HEK293 (cell line): Measurements from ENCODE around the gene NUAK1.

Experiments
- CTCF ChIA-PET: fragments of 350-600 bp; formaldehyde crosslinking; extraction: SDS; loops from one replicate; lab custom pipeline; 2021; ENCODE audit warnings: antibody characterized with exemption; lab: Yijun Ruan, JAX
- POLR2A ChIA-PET: fragments of 300-600 bp; formaldehyde crosslinking; extraction: SDS; loops from one replicate; lab custom pipeline; 2020; ENCODE audit warnings: antibody characterized with exemption, inconsistent platforms; lab: Yijun Ruan, JAX
- H3K27ac ChIP-seq: fragments of 200-500 bp; sonication (Bioruptor generic); 2 replicates; pipeline ENCODE4 v1.5.1; 2014; ENCODE audit warnings: low read depth, low read length, control low read depth, inconsistent platforms; ENCODE audit errors: extremely low read depth
- H3K36me3 ChIP-seq, 2 experiments: fragments of 200-500 bp in 1 of 2; sonication (Bioruptor generic) in 1 of 2; 1 replicate in 1 of 2; 2 replicates in 1 of 2; pipeline ENCODE4 v1.5.1; 2014 to 2017; ENCODE audit warnings: inconsistent platforms in 2 of 2, low read length in 2 of 2; ENCODE audit not compliant: control insufficient read depth in 2 of 2, insufficient read depth in 1 of 2
- H3K4me1 ChIP-seq: fragments of 200-500 bp; sonication (Bioruptor generic); 2 replicates; pipeline ENCODE4 v1.5.1; 2014; ENCODE audit warnings: mild to moderate bottlenecking, low read length, inconsistent platforms; ENCODE audit not compliant: control insufficient read depth, insufficient read depth
- H3K4me3 ChIP-seq: 2 replicates; pipeline ENCODE4 v1.5.1; 2011; ENCODE audit warnings: low read depth, mild to moderate bottlenecking, control low read depth, low read length, moderate library complexity
- H3K9me3 ChIP-seq: fragments of 200-500 bp; sonication (Bioruptor generic); 2 replicates; pipeline ENCODE4 v1.5.1; 2014; ENCODE audit warnings: low read depth, low read length, inconsistent platforms; ENCODE audit not compliant: control insufficient read depth, insufficient read depth
- GFI1B ChIP-seq: fragments of 450-650 bp; formaldehyde crosslinking; IDR thresholded peaks from 2 replicates; pipeline ENCODE4 v1.5.1; 2016; ENCODE audit warnings: missing biosample characterization, missing genetic modification characterization
- HOXC10 ChIP-seq: sonication (generic); formaldehyde crosslinking; IDR thresholded peaks from 2 replicates; pipeline ENCODE4 v1.8.1; 2023; ENCODE audit warnings: mild to moderate bottlenecking, missing genetic modification reagents
- KLF1 ChIP-seq: fragments of 450-650 bp; formaldehyde crosslinking; IDR thresholded peaks from 2 replicates; pipeline ENCODE4 v1.5.1; 2016; ENCODE audit warnings: missing biosample characterization, missing genetic modification characterization
- KLF7 ChIP-seq: fragments of 450-650 bp; formaldehyde crosslinking; IDR thresholded peaks from 2 replicates; pipeline ENCODE4 v1.5.1; 2016; ENCODE audit warnings: missing biosample characterization, missing genetic modification characterization, borderline replicate concordance
- KLF8 ChIP-seq: fragments of 450-650 bp; formaldehyde crosslinking; IDR thresholded peaks from 2 replicates; pipeline ENCODE4 v1.5.1; 2016; ENCODE audit warnings: missing biosample characterization, missing genetic modification characterization
- OSR2 ChIP-seq: fragments of 450-650 bp; formaldehyde crosslinking; IDR thresholded peaks from 2 replicates; pipeline ENCODE4 v1.5.1; 2016; ENCODE audit warnings: missing biosample characterization, missing genetic modification characterization
- ZBTB17 ChIP-seq: fragments of 450-650 bp; formaldehyde crosslinking; IDR thresholded peaks from 2 replicates; pipeline ENCODE4 v1.5.1; 2016; ENCODE audit warnings: missing biosample characterization, missing genetic modification characterization
- ZBTB6 ChIP-seq: fragments of 450-650 bp; formaldehyde crosslinking; IDR thresholded peaks from 2 replicates; pipeline ENCODE4 v1.5.1; 2017; ENCODE audit warnings: missing biosample characterization, missing genetic modification characterization
- ZFP3 ChIP-seq: fragments of 450-650 bp; formaldehyde crosslinking; IDR thresholded peaks from 2 replicates; pipeline ENCODE4 v1.5.1; 2016; ENCODE audit warnings: low read depth, missing biosample characterization, missing genetic modification characterization
- ZNF114 ChIP-seq: fragments of 450-650 bp; formaldehyde crosslinking; IDR thresholded peaks from 2 replicates; pipeline ENCODE4 v1.5.0; 2017; ENCODE audit warnings: missing biosample characterization, missing genetic modification characterization
- ZNF169 ChIP-seq: fragments of 450-650 bp; formaldehyde crosslinking; IDR thresholded peaks from 2 replicates; pipeline ENCODE4 v1.5.1; 2016; ENCODE audit warnings: missing biosample characterization, missing genetic modification characterization
- ZNF174 ChIP-seq: fragments of 450-650 bp; formaldehyde crosslinking; IDR thresholded peaks from 2 replicates; pipeline ENCODE4 v1.5.0; 2017; ENCODE audit warnings: missing biosample characterization, mild to moderate bottlenecking, missing genetic modification characterization
- ZNF202 ChIP-seq: fragments of 450-650 bp; formaldehyde crosslinking; IDR thresholded peaks from 2 replicates; pipeline ENCODE4 v1.5.1; 2016; ENCODE audit warnings: missing biosample characterization, missing genetic modification characterization, borderline replicate concordance
- ZNF302 ChIP-seq: fragments of 450-650 bp; formaldehyde crosslinking; IDR thresholded peaks from 2 replicates; pipeline ENCODE4 v1.5.1; 2016; ENCODE audit warnings: missing biosample characterization, missing genetic modification characterization, low read depth
- ZNF350 ChIP-seq: fragments of 450-650 bp; formaldehyde crosslinking; IDR thresholded peaks from 2 replicates; pipeline ENCODE4 v1.5.0; 2017; ENCODE audit warnings: missing biosample characterization, mild to moderate bottlenecking, missing genetic modification characterization
- ZNF513 ChIP-seq: fragments of 450-650 bp; IDR thresholded peaks from 2 replicates; pipeline ENCODE4 v1.5.1; 2018; ENCODE audit warnings: missing biosample characterization, missing genetic modification characterization
- ZNF514 ChIP-seq: fragments of 450-650 bp; formaldehyde crosslinking; IDR thresholded peaks from 2 replicates; pipeline ENCODE4 v1.5.1; 2016; ENCODE audit warnings: missing biosample characterization, missing genetic modification characterization
- ZNF560 ChIP-seq: fragments of 450-650 bp; formaldehyde crosslinking; IDR thresholded peaks from 2 replicates; pipeline ENCODE4 v1.5.1; 2017; ENCODE audit warnings: missing biosample characterization, missing genetic modification characterization, borderline replicate concordance
- ZNF624 ChIP-seq: fragments of 450-650 bp; formaldehyde crosslinking; IDR thresholded peaks from 2 replicates; pipeline ENCODE4 v1.5.1; 2017; ENCODE audit warnings: missing biosample characterization, missing genetic modification characterization
- ZNF792 ChIP-seq: fragments of 450-650 bp; formaldehyde crosslinking; IDR thresholded peaks from 2 replicates; pipeline ENCODE4 v1.5.1; 2016; ENCODE audit warnings: missing biosample characterization, missing genetic modification characterization
- ZXDB ChIP-seq: fragments of 450-650 bp; formaldehyde crosslinking; IDR thresholded peaks from 2 replicates; pipeline ENCODE4 v1.5.1; 2016; ENCODE audit warnings: missing biosample characterization, missing genetic modification characterization
- TF ChIP-seq, protein P1 (sequence below): fragments of 450-650 bp; formaldehyde crosslinking; IDR thresholded peaks from 2 replicates; pipeline ENCODE4; 2016; ENCODE audit warnings: missing biosample characterization, missing genetic modification characterization
- TF ChIP-seq, protein P2 (sequence below): fragments of 450-650 bp; formaldehyde crosslinking; IDR thresholded peaks from 2 replicates; pipeline ENCODE4 v1.5.1; 2016; ENCODE audit warnings: missing biosample characterization, missing genetic modification characterization
- TF ChIP-seq, protein P3 (sequence below): fragments of 450-650 bp; formaldehyde crosslinking; IDR thresholded peaks from 2 replicates; pipeline ENCODE4 v1.5.1; 2016; ENCODE audit warnings: missing biosample characterization, missing genetic modification characterization
- TF ChIP-seq, protein P4 (sequence below): IDR thresholded peaks from 2 replicates; pipeline ENCODE4 v1.6.1; 2011; ENCODE audit warnings: mild to moderate bottlenecking, low read depth, low read length, borderline replicate concordance

NUAK1 gene

DNA sequence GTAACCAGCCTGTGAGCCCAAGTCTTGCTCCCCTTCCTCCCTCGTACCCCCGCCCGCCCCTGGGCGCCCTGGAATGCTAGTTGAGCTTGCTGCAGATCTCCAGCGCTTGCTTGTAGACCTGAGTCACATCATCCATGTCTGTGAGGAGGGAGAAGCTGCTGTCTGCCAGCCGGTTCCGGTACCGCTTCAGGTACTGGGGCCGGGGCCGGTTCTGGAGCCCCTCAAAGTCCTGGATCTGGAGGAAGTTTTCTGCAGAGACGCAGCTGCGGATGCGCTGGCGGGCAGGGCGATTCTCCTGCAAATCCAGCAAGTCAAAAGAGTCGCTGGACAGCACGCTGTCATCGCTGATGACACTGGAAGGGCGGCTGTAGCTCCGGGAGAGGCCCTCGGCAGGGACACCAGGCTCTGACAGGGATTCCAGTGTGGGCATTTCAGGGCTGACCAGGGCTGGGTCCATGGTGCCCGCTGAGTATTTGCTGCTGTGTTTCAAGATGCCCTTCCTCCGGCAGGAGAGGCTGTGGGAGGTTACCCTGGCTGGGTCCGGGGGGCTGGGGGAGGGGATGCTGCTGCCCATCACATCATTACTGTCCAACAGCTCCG, 71.9 kb downstream of the NUAK1 start:
- no peak overlapping the region for H3K27ac ChIP-seq
- H3K4me3 ChIP-seq, result no peak overlapping the region
- CTCF ChIA-PET, result no interaction called here
- H3K4me1 ChIP-seq, result no peaks in the 10 kb centered on the region
- no peaks in the 10 kb centered on the region for H3K9me3 ChIP-seq
- peaks cover 6 to 38% of the 10 kb centered on the region in 2 experiments; a peak in 2 of 3 replicates for H3K36me3 ChIP-seq
- POLR2A ChIA-PET, result no interaction called here
- TF ChIP-seq ZNF560 (tag by site-specific recombination), result no peak
- no peak for TF ChIP-seq KLF8 (tag by site-specific recombination)
- no peak for TF ChIP-seq ZFP3
- TF ChIP-seq KLF7 (tag by site-specific recombination), result no peak
- TF ChIP-seq, protein P1, sequence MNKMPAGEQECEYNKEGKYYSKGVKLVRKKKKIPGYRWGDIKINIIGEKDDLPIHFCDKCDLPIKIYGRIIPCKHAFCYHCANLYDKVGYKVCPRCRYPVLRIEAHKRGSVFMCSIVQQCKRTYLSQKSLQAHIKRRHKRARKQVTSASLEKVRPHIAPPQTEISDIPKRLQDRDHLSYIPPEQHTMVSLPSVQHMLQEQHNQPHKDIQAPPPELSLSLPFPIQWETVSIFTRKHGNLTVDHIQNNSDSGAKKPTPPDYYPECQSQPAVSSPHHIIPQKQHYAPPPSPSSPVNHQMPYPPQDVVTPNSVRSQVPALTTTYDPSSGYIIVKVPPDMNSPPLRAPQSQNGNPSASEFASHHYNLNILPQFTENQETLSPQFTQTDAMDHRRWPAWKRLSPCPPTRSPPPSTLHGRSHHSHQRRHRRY (tag by site-specific recombination), result no peak
- no peak for TF ChIP-seq ZNF350 (tag by site-specific recombination)
- TF ChIP-seq ZNF514, result no peak
- no peak for TF ChIP-seq KLF1 (tag by site-specific recombination)
- TF ChIP-seq ZNF202 (tag by site-specific recombination), result no peak
- TF ChIP-seq ZNF513, result no peak
- TF ChIP-seq ZNF302 (tag by site-specific recombination), result no peak
- no peak for TF ChIP-seq GFI1B (tag by site-specific recombination)
- TF ChIP-seq ZXDB, result no peak
- TF ChIP-seq, protein P2, sequence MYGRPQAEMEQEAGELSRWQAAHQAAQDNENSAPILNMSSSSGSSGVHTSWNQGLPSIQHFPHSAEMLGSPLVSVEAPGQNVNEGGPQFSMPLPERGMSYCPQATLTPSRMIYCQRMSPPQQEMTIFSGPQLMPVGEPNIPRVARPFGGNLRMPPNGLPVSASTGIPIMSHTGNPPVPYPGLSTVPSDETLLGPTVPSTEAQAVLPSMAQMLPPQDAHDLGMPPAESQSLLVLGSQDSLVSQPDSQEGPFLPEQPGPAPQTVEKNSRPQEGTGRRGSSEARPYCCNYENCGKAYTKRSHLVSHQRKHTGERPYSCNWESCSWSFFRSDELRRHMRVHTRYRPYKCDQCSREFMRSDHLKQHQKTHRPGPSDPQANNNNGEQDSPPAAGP, result no peak
- TF ChIP-seq, protein P3, sequence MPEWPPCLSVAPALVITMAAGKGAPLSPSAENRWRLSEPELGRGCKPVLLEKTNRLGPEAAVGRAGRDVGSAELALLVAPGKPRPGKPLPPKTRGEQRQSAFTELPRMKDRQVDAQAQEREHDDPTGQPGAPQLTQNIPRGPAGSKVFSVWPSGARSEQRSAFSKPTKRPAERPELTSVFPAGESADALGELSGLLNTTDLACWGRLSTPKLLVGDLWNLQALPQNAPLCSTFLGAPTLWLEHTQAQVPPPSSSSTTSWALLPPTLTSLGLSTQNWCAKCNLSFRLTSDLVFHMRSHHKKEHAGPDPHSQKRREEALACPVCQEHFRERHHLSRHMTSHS (tag by site-specific recombination), result no peak
- TF ChIP-seq, protein P4, sequence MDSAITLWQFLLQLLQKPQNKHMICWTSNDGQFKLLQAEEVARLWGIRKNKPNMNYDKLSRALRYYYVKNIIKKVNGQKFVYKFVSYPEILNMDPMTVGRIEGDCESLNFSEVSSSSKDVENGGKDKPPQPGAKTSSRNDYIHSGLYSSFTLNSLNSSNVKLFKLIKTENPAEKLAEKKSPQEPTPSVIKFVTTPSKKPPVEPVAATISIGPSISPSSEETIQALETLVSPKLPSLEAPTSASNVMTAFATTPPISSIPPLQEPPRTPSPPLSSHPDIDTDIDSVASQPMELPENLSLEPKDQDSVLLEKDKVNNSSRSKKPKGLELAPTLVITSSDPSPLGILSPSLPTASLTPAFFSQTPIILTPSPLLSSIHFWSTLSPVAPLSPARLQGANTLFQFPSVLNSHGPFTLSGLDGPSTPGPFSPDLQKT, result no peak
- TF ChIP-seq ZNF169, result no peak
- no peak for TF ChIP-seq ZNF792 (tag by site-specific recombination)
- TF ChIP-seq ZNF114 (tag by site-specific recombination), result no peak
- no peak for TF ChIP-seq HOXC10 (CRISPR knock-in tag)
- TF ChIP-seq, all 188 proteins: peak for 0

DNA sequence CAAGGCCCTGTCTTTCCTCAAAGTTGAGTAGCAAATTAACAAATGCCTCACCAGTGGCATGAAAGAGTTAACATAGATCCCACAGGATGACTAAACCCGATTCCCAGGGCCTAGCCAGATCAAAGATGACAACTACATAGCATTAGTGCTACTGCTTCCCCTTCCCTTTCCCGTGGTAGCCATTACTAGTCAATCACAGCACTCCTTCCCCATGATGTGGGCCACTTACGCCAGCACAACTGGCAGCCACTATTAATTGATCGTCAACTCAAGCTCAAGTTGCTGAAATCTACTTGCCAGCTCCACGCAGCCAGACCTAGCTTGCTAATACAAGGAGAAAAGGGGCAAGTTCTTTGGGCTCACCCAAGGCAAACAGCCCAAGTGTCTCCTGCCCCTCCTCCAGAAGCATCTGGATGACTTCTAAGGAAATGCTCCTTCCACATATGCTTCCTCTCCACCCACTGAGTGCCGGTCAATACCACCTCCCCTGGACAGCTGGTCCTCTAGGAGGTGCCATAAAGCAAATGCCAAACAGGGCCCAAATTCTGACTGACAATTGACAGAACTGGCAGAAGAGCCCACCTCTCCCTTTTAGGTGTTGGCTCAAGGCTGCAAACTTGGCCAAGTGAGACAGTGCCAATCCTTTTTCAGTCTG, 72.6 kb downstream of the NUAK1 start:
- no peaks in the 10 kb centered on the region for H3K9me3 ChIP-seq
- no peaks in the 10 kb centered on the region for H3K4me1 ChIP-seq
- CTCF ChIA-PET, result interaction anchor here (0.6 kb wide), 1 partner anchor 70 kb away, joined by 3 read pairs; no protein-coding TSS in a partner anchor
- TF ChIP-seq ZBTB6 (tag by site-specific recombination) (no peak), ZBTB17 (tag by site-specific recombination) (peak; percentile 82), OSR2 (tag by site-specific recombination) (no peak), ZNF174 (tag by site-specific recombination) (no peak), ZNF624 (tag by site-specific recombination) (no peak)
- TF ChIP-seq, protein P3 (tag by site-specific recombination), result no peak
- no peak overlapping the region for H3K4me3 ChIP-seq
- no peak overlapping the region for H3K27ac ChIP-seq
- H3K36me3 ChIP-seq, result peaks cover 6 to 38% of the 10 kb centered on the region in 2 experiments; a peak in 2 of 3 replicates
- POLR2A ChIA-PET, result no interaction called here
